ENCODE results near the gene HNRNPH2.

DNA sequence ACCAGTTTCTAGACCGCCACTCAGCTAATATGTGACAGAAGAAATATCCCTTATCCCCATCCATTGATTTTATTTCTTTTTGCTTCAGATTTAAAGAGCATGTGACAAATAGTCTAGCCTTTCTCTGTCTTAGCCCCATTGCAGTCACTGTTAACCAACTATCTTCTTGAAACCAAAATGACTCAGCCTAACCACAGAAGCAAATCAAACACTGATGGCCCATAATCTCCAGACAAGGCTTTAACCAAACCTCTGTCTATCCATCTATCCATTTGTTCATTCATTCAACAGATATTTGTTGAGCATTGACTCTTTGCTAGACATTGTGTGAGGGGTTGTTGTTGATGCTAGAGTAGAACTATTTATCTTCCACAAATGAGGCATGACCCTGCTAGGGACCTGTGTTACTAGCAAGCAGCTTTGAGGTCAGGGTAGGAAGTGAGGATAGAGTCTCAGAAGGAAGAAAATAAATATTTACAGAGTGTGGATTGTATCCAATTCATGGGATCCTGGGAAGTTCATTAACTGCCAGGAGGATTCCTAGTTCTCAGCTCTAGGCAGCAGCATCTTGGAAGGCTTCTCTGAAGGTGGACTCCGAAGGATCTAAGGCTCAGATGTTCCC lies 22.5 kb downstream of the HNRNPH2 start:
- TF ChIP-seq, protein P1, sequence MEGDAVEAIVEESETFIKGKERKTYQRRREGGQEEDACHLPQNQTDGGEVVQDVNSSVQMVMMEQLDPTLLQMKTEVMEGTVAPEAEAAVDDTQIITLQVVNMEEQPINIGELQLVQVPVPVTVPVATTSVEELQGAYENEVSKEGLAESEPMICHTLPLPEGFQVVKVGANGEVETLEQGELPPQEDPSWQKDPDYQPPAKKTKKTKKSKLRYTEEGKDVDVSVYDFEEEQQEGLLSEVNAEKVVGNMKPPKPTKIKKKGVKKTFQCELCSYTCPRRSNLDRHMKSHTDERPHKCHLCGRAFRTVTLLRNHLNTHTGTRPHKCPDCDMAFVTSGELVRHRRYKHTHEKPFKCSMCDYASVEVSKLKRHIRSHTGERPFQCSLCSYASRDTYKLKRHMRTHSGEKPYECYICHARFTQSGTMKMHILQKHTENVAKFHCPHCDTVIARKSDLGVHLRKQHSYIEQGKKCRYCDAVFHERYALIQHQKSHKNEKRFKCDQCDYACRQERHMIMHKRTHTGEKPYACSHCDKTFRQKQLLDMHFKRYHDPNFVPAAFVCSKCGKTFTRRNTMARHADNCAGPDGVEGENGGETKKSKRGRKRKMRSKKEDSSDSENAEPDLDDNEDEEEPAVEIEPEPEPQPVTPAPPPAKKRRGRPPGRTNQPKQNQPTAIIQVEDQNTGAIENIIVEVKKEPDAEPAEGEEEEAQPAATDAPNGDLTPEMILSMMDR (IDR thresholded peaks at IDR 0.05): no peak
- no peak for TF ChIP-seq POLR2A (IDR thresholded peaks at IDR 0.05)

All from adrenal gland (tissue), 5 donors.